Skeletal muscle cell (primary cell): Measurements from ENCODE around the gene SMARCC1.

Experiments
- DNase-seq: peaks from one replicate; pipeline ENCODE4 v3.0.0-alpha.2; 2010; ENCODE audit warnings: low read depth
- H3K4me3 ChIP-seq: 2 replicates; pipeline ENCODE4 v1.5.1; 2011; ENCODE audit warnings: low read depth, mild to moderate bottlenecking, control low read depth, low read length, moderate library complexity

Gene SMARCC1

GRCh38 chr3:47713655-47714054, 68.0 kb downstream of the SMARCC1 start:
- DNase-seq = no peak
- H3K4me3 ChIP-seq = no peak overlapping the region

- no peak overlapping the region for H3K4me3 ChIP-seq
- DNase-seq = no peak
Measured at GRCh38 chr3:47712398-47712797, 69.3 kb downstream of the SMARCC1 start.

- H3K4me3 ChIP-seq = no peak overlapping the region
- DNase-seq = no peak
Measured at GRCh38 chr3:47711596-47711995, 70.1 kb downstream of the SMARCC1 start.

- H3K4me3 ChIP-seq = no peak overlapping the region
- DNase-seq = no peak
Measured at GRCh38 chr3:47705391-47705790, 76.3 kb downstream of the SMARCC1 start.

GRCh38 chr3:47704237-47704612, 77.5 kb downstream of the SMARCC1 start:
- DNase-seq = no peak
- no peak overlapping the region for H3K4me3 ChIP-seq

GRCh38 chr3:47701388-47701787, 80.3 kb downstream of the SMARCC1 start:
- H3K4me3 ChIP-seq = no peak overlapping the region
- DNase-seq = no peak

- DNase-seq = no peak
- H3K4me3 ChIP-seq = no peak overlapping the region
Measured at GRCh38 chr3:47692158-47692557, 89.5 kb downstream of the SMARCC1 start.

- no peak overlapping the region for H3K4me3 ChIP-seq
- DNase-seq = no peak
Measured at GRCh38 chr3:47688488-47688887, 93.2 kb downstream of the SMARCC1 start.

GRCh38 chr3:47685037-47685436, 96.7 kb downstream of the SMARCC1 start:
- no peak overlapping the region for H3K4me3 ChIP-seq
- DNase-seq = no peak

GRCh38 chr3:47681016-47681415, 100.7 kb downstream of the SMARCC1 start:
- no peak for DNase-seq
- H3K4me3 ChIP-seq = no peak overlapping the region

GRCh38 chr3:47678446-47679338, 103.0 kb downstream of the SMARCC1 start:
- no peak overlapping the region for H3K4me3 ChIP-seq
- DNase-seq = no peak

- no peak overlapping the region for H3K4me3 ChIP-seq
- DNase-seq = no peak
Measured at GRCh38 chr3:47669026-47669749, 112.5 kb downstream of the SMARCC1 start.

GRCh38 chr3:47666118-47666517, 115.6 kb downstream of the SMARCC1 start:
- H3K4me3 ChIP-seq = no peak overlapping the region
- no peak for DNase-seq

GRCh38 chr3:47664519-47664918, 117.2 kb downstream of the SMARCC1 start:
- H3K4me3 ChIP-seq = no peak overlapping the region
- no peak for DNase-seq

GRCh38 chr3:47663630-47664240, 118.0 kb downstream of the SMARCC1 start:
- no peak for DNase-seq

GRCh38 chr3:47661121-47661752, 120.5 kb downstream of the SMARCC1 start:
- DNase-seq = peak; percentile 46
- H3K4me3 ChIP-seq = no peak overlapping the region

More at GRCh38 chr3:47663630-47664240, 118.0 kb downstream of the SMARCC1 start:
- H3K4me3 ChIP-seq = no peak overlapping the region

GRCh38 chr3:47658444-47658843, 123.2 kb downstream of the SMARCC1 start:
- no peak overlapping the region for H3K4me3 ChIP-seq
- DNase-seq = no peak

GRCh38 chr3:47652142-47652541, 129.6 kb downstream of the SMARCC1 start:
- H3K4me3 ChIP-seq = no peak overlapping the region
- peak; percentile 5 for DNase-seq

- no peak for DNase-seq
- no peak overlapping the region for H3K4me3 ChIP-seq
Measured at GRCh38 chr3:47650294-47650693, 131.4 kb downstream of the SMARCC1 start.

GRCh38 chr3:47647550-47647949, 134.1 kb downstream of the SMARCC1 start:
- DNase-seq = no peak
- no peak overlapping the region for H3K4me3 ChIP-seq
